Temporal lobe (tissue), 1 donor: ENCODE results near the gene EIF4E3. TPM values are rescaled to one million over a fixed set of nuclear protein-coding genes. Genes with fewer than 3 reads are reported as not detected.

Experiments used
- total RNA-seq: library from RNA; depleted of rRNA; stranded (reverse); fragments of >200 nt; gene quantifications from one replicate; pipeline ENCODE4 v1.2.3, GENCODE V29; 2014

The EIF4E3 gene
- total RNA-seq, 1 donor from 2014 or later, result 21.4 TPM

Other genes starting within 250 kb of the EIF4E3 start
- gene FOXP1, start 141.7 kb downstream of the EIF4E3 start, total RNA-seq, result 56.5 TPM
- gene GPR27, start 28.5 kb upstream of the EIF4E3 start, total RNA-seq, result 34.2 TPM
- gene PROK2, start 59.7 kb upstream of the EIF4E3 start, total RNA-seq, result 0.98 TPM